ENCODE results near the gene NOL12. TPM values are rescaled to one million over a fixed set of nuclear protein-coding genes. Genes with fewer than 3 reads are reported as not detected.
A peak's percentile ranks its signal among the peaks of the same experiment; 100 is the strongest.

Gene NOL12
- total RNA-seq, 4 donors from 2014 or later = 44.1 to 143 (median 57.2) TPM

DNA sequence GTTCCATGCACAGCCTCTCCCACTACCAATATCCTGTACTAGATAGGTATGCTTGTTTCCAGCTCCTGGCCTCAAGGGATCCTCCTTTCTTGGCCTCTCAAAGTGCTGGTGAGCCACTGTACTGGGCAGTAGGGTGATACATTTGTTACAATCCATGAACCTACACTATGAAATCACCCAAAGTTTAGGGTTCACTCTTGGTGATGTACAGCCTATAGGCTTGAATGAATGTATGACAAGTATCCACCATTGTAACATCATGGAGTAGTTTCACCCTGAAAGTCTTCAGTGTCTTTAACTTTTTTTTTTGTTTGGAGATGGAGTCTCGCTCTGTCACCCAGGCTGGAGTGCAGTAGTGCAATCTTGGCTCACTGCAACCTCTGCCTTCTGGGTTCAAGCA, 42.5 kb downstream of the NOL12 start:
- H3K27ac ChIP-seq = peak overlapping the region in 2 of 4 donors; percentile 18 to 37

DNA sequence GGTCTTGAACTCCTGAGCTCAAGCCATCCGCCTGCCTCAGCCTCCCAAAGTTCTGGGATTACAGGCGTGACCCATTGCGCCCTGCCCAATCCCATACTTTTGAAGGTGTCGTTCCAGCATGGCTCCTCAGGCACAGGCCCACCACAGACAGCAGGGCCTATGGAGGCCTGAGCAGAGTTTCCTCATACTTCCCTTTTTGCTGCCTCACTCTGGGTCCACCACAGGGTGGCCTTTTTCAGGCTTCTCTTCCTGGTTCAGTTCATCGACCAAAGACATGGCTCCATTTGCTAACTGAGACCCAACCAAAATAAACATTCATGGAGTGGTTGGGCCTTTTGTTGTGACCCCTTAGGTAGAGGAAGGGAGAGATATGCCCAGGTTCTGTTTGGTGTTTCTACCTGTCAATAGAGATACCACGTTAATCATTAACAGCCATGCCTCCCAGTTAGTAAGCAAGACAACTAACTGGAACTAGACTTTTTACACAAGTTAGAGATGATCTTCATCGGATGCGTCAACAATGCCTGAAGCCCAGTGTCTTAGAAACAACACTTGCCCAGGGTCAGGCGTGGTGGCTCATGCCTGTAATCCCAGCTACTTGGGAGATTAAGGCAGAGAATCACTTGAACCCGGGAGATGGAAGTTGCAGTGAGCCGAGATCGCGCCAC, 45.8 kb downstream of the NOL12 start:
- no peaks in the 10 kb centered on the region for H3K27me3 ChIP-seq
- in situ Hi-C loops (cut with MboI; ENCODE audit: low pct_ligation_motif_present in 1 of 4, low pct_unique_long_range_greater_than_20kb in 1 of 4, low sequenced_read_pairs in 3 of 4) (no loop called here), intact Hi-C loops (cut with DNase I; ENCODE audit: low total_unique reads) (no loop called here)
- no peak for TF ChIP-seq POLR2A (IDR thresholded peaks at IDR 0.05)
- peak in 2 of 3 donors; percentile 9 to 33 for TF ChIP-seq POLR2AphosphoS5 (IDR thresholded peaks at IDR 0.05)
- TF ChIP-seq EP300 (IDR thresholded peaks at IDR 0.05; ENCODE audit: low read depth) = no peak
- peak in 3 of 5 experiments; percentile 26 to 81 (median 59) for TF ChIP-seq CTCF (IDR thresholded peaks at IDR 0.05)
- no peaks in the 10 kb centered on the region for H3K36me3 ChIP-seq
- DNase-seq = peak; percentile 63
- WGBS, 2 donors (ENCODE audit: low coverage in 1 of 2) = 65 to 71% methylated on average over 9 to 13 of the region's 13 CpGs
- H3K9me3 ChIP-seq = no peaks in the 10 kb centered on the region
- peak overlapping the region; percentile 77 to 90 (median 86) for H3K27ac ChIP-seq
- peaks cover 10 to 61% (median 34%) of the 10 kb centered on the region in 4 donors for H3K4me1 ChIP-seq
- no peak overlapping the region for H3K4me3 ChIP-seq

More for the DNA sequence above, 42.5 kb downstream of the NOL12 start:
- TF ChIP-seq POLR2AphosphoS5 (IDR thresholded peaks at IDR 0.05) = no peak
- no peak for TF ChIP-seq CTCF (IDR thresholded peaks at IDR 0.05)
- TF ChIP-seq EP300 (IDR thresholded peaks at IDR 0.05; ENCODE audit: low read depth) = no peak
- no peak for TF ChIP-seq POLR2A (IDR thresholded peaks at IDR 0.05)
- DNase-seq = no peak
- Histone ChIP-seq H3K4me3 (no peak overlapping the region), H3K4me1 (peaks cover 0 to 43% (median 22%) of the 10 kb centered on the region in 4 donors), H3K9me3 (no peaks in the 10 kb centered on the region), H3K27me3 (no peaks in the 10 kb centered on the region), H3K36me3 (no peaks in the 10 kb centered on the region)
- in situ Hi-C loops (cut with MboI; ENCODE audit: low pct_ligation_motif_present in 1 of 4, low pct_unique_long_range_greater_than_20kb in 1 of 4, low sequenced_read_pairs in 3 of 4) (no loop called here), intact Hi-C loops (cut with DNase I; ENCODE audit: low total_unique reads) (no loop called here)
- WGBS, 2 donors (ENCODE audit: low coverage in 1 of 2) = 100% methylated on average over 1 of the region's 1 CpG; no CpG with 5 or more reads in 1 of the 2 donors

DNA sequence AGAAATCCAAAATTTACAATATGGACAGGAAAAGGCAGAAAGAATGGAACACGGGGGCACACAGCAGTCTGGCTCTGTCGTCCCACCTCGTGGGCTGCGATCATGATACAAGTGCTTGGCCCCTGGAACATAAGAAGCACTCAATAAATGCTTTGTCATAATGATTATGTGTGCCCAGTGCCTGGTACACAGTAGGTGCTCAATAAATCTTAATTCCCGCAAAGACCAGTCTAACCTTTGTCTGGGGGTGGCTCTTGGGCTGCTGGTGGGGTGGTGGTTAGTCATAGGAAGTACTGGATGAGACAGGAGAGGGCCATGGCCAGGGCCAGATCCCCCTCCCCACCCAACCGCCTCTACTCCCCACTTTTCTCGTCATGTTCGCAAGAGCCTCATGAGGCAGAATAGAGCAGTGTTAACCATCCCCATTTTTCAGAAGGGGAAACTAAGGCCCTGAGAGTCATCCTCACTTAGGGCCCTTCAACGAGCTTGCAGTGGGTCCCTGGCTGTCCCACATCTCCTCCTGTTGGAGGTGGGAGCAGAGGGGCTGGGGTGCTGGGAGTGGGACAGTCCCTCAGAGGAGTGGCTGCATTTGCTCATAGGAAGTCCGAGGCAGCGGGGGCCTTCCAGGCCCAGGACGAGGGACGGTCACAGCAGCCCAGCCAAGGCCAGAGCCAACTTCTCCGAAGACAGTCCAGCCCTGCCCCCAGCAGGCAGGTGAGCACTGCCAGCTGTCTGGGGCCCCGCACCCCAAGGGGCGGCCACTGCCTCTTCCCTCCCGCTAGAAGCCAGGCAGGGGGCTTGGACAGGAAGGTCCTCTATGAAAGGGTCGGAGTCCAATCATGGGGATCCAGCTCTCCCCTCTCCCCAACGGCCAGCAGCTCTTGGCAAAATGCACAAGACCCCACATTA, 46.8 kb downstream of the NOL12 start:
- H3K9me3 ChIP-seq = no peaks in the 10 kb centered on the region
- no peak for TF ChIP-seq POLR2A (IDR thresholded peaks at IDR 0.05)
- TF ChIP-seq POLR2AphosphoS5 (IDR thresholded peaks at IDR 0.05) = no peak
- no peak for TF ChIP-seq CTCF (IDR thresholded peaks at IDR 0.05)
- no peak for TF ChIP-seq EP300 (IDR thresholded peaks at IDR 0.05; ENCODE audit: low read depth)
- H3K36me3 ChIP-seq = no peaks in the 10 kb centered on the region
- H3K27me3 ChIP-seq = no peaks in the 10 kb centered on the region
- intact Hi-C loops (cut with DNase I; ENCODE audit: low total_unique reads) = no loop called here
- no peak for DNase-seq
- H3K27ac ChIP-seq = peak overlapping the region; percentile 77 to 90 (median 86)
- 76 to 77% methylated on average over 4 to 19 of the region's 19 CpGs for WGBS, 2 donors (ENCODE audit: low coverage in 1 of 2)
- in situ Hi-C loops (cut with MboI; ENCODE audit: low pct_ligation_motif_present in 1 of 4, low pct_unique_long_range_greater_than_20kb in 1 of 4, low sequenced_read_pairs in 3 of 4) = no loop called here
- no peak overlapping the region for H3K4me3 ChIP-seq
- H3K4me1 ChIP-seq = peaks cover 10 to 56% (median 32%) of the 10 kb centered on the region in 4 donors
